GM19240 (cell line): ENCODE results near the gene HIF3A.
"Not testable (repeated sequence)": the region's sequence is repeated elsewhere in the genome, so short reads cannot be mapped to it uniquely, and the experiment has no call there.

Experiments
- DNase-seq: peaks from one replicate; pipeline ENCODE4 v3.0.0; 2011; ENCODE audit warnings: low spot score; ENCODE audit not compliant: insufficient read length

The HIF3A gene

DNA sequence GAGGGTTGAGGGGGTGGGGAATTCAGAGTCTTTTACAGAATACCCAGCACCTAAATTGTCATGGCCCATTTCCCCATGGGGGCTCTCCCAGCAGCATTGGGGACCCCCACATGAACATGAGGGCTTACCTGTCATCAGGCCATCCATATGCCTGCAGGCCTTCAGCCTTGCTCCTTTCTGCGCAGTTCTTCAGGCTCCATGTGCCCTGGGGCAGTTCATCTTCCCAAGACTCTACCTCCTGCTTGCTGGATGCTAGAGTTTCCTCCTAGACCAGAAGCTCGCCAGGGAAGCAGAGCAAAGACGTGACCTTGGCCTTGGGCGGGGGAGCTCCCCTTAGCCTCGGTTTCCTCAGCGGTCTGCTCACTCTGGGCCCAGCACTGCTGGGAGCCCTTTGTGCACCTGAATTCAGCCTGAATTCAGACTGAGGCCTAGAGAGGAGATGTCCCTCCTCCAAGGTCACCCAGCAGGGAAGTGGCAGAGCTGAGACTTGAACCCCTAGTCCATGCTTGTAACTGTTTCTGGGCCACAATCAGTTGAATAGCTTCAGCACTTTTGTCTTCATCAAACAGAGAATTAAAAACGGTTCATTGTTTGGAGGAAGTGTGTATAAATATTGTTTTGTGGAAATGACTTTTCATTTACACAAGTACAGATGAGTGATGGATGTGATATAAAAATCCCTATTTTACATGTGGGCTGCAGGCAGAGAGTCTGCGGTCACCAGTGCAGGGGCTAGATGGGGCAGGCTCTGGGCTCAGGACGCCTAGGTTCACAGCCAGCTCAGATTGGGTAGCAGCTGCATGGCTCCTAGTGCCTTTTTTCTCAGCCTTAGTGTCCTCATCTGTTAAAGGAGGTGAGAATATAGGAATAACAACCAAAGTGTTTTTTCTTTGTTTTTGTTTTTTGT lies 59.6 kb downstream of the HIF3A start:
- no peak for DNase-seq

DNA sequence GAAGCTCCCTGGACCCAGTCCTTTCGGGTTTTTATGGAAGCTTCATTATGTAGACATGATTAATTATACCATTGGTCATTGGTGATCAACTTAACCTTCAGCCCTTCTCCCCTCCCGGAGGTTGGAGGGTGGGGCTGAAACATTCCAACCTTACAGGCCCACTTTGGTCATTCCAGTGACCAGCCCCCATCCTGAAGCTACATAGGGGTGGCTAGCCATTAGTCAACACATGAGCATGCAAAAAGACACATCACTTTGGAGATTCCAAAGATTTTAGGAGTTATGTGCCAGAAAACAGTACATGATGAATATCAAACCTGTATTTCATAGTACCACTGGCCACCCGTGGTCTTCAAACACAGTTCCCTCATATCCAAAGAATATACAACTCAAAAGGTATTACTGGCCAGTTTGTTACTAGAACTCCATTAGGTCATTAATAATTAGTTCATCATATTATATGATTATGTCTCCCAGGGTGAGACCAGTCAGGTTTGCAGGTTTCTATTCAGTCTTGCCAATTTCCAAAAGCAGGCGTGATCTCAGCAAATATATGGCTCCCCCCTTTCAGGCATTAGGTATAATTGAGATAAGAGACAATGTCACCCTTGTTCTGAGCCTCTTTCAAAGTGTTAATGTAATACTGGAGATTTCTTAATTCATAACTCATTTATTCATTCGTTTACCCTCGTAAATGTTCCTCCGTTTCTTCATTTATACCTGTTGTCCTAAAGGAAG lies 61.2 kb downstream of the HIF3A start:
- DNase-seq = no peak

DNA sequence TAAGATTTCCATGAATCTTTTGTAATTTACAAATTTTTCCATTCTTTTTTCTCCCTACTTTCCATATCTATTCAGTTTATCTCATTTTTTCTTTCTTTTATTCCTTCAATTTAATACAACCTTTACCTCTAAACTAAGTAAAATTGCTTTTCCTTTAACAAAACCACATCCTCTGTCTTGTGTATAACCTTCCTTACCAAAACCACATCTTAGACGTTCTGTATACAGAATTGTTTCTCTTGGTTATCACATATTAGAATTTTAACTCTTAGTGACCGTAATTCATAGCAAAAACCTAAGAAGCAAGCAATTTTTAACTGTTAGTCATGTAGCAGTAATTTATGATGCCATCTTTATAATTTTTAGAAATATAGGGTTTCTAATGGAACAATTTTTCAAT lies 65.1 kb downstream of the HIF3A start:
- no peak for DNase-seq

DNA sequence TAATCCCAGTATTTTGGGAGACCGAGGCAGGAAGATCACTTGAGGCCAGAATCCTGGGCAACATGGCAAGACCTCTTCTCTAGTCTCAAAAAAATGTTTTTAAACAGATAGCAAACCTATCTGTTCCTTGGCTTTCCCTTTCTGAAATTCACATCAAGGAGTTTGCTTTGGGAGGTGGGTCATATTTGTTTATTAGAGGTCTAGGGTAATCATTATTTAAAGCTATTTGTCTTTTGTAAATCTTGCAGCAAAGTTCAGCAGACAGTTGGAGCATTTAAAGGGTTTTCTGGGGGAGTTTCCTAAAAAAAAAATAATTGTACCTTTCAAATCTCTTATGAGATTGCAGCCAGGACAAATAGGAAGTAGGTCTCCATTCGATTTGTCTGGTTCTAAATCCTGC lies 67.5 kb downstream of the HIF3A start:
- DNase-seq = no peak

DNA sequence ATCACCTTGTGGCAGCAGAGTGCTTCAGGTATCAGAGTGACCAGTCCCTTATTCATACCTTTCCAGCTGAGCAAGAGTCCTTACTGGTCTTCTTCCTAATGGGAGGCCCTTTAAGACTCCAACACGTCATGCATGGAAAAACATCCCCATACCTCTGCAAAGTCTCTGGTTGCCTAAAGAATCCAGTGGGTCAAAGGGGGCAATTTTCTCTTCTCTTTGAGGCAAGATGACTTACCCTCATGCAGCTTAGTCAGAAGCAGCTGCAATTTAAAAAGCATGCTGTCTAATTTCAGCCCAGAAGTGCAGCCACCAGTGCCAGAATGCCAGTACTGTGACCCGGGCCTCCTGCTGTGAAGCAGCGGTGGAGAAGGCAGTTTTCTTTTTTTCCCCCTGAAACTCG lies 68.7 kb downstream of the HIF3A start:
- no peak for DNase-seq

DNA sequence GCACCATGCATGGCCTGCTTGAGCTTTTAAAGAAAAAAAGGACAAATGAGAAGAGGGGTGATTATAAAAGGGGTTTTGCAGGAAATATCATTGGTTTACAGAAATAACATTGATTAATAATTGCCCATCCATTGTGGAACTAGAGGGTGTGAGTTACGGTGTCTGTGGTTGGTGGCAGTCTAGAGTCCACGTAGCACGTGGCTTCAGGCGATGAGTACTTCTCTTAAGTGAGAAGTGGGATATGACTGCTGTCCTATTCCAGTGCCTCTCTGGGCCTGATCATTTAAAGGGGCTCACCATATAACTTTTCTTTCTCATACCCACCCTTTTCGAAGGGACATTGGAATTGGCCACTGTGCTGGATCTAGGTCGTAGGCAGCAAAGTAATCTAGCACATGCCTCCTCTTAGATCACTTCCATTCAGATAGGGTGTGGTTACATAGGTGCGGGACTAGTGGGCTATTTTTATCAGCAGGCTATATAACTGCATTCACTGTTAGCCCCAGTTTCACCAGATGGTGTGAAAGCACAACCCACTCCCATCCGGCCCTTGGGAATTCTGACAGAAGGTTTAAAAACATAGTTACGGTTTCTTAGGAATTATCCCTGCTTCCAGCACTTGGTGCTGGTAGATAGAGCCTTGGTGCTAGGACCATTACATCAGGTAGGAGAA lies 69.9 kb downstream of the HIF3A start:
- DNase-seq = no peak

DNA sequence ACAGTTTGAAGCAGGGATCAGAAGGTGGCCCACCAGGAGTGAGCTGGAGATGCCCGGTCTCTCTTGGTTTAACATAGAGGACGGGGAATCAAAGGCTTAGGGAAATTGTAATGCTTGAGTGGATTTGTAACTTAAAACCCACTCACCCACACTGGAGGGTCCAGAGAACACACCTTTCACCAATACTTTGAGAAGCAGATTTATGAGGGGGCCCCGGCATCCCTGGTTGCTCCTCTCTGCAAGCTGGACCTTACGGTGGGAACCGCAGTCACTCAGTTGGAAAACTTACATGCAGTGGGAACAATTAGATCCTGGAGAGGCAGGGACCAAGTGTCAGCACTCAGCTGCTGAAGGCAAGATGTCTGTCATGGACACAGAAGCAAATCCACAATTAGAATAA lies 70.6 kb downstream of the HIF3A start:
- no peak for DNase-seq

DNA sequence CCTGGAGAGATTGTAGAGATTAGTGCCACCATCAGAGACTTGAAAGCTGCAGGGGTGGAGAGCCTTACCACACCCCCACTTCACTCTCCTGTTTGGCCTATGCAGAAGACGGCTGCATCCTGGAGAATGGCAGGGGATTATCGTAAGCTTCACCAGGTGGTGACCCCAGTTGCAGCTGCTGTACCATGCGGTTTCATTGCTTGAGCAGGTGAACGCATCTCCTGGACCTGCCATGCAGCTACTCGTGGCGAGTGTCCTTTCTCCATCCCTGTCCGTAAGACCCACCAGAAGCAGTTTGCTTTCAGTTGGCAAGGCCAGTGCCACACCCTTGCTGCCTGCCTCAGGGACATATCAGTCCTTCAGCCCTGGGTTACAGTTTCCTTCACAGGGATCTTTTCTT lies 71.3 kb downstream of the HIF3A start:
- DNase-seq = no peak

DNA sequence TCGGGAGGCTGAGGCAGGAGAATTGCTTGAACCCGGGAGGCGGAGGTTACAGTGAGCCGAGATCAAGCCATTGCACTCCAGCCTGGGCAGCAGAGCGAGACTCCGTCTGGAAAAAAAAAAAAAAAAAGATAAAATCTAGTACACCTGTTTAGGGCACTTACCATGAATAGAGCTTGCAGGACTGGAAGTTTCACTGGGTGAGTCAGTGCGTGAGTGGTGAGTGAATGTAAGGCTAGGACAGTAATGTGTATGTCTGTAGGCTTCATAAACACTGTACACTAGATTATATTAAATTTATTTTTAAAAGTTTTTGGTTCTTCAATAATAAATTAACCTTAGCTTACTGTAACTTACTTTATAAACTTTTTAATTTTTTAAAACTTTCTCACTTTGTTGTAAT lies 73.0 kb downstream of the HIF3A start:
- DNase-seq = no peak

DNA sequence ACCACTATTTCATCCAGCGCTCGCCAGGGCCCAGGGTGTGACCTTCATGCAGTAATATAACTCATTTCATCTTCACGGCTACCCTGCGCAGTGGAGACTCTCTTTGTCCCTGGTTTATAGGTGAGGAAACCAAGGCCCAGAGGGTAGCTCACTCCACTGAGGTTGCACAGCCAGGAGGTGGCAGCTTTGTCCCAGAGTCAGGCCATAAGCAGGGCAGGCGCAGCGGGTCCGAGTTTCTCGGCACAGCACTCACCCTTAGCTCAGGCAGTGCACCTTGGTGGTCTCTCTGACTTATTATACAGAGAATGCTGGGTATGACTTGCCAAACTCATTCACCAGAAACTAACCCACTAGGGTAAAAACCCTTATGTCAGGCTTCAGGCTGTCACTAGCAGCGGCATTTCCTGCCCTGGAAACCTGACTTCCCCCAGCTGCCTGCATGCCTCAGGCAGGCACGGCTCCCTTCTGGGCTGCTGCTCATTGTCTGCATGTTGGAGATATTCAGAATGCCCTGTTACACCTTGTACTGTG lies 74.6 kb downstream of the HIF3A start:
- no peak for DNase-seq

DNA sequence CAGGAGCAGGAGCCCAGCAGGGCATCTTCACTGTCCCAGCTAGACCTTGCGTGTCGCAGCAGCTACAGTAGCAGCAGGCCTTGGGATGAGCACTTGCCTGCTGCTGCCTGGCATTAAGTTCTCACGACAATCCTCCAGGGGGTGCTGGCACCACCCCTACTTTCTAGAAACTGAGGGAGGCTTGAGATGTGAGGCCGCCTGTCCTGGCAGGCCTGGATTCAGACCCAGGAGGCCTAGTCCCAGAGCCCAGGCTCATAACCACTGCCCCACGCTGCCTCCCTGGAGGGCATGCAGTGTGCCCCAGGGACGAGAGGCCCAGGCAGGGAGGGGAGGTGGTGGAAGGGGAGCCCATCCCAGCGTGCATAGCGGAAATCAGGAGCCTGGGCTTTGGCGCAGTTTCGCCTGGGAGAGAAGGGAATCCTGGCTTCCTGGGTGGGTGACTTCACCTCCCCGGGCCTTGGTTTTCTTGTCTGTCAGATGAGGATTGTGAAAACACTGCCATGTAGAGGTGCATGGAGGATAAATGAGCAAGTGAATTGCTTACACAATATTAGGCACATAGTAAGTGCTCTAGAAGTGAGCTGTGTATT lies 76.2 kb downstream of the HIF3A start:
- DNase-seq = no peak

DNA sequence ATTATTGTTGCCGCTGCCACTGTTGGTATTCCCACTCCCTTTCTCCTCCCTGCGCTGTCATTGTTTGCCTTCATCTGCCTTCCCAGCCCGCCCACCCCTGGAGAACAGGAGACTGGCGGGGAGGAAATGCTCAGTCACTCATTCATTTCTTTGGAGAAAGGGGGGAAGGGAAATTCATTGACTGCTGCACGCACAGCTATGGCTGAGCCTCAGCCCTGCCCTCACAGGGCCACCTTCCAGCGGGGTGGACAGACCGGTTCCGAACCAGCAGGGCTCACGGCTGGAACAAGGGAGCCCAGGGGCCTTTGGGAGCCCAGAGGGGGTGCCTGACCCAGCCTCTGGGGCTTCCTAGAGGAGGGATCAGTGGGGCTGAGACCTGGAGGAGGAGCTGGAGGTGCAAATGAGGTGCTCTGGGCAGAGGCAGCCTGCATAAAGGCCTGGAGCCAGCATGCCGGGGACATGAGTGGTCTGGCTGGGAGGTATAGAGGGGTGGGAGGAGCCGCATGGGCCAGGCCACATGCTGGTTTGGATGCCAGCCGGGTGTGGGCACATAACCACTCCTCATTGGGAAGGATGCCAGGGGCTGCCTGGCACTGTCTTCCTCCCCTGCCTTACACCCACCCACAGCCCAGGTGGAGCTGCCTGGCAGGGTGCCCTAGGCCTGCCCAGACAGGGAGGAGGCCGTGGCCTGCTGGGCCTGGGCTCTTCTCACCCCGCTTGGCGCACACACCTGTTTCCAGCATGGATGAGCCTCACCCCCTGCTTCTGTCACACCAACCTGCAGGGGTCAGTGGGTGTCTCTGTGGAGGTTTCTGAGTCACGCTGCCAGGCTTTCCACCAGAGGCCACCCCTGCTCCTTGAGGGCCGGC lies 76.9 kb downstream of the HIF3A start:
- no peak for DNase-seq

DNA sequence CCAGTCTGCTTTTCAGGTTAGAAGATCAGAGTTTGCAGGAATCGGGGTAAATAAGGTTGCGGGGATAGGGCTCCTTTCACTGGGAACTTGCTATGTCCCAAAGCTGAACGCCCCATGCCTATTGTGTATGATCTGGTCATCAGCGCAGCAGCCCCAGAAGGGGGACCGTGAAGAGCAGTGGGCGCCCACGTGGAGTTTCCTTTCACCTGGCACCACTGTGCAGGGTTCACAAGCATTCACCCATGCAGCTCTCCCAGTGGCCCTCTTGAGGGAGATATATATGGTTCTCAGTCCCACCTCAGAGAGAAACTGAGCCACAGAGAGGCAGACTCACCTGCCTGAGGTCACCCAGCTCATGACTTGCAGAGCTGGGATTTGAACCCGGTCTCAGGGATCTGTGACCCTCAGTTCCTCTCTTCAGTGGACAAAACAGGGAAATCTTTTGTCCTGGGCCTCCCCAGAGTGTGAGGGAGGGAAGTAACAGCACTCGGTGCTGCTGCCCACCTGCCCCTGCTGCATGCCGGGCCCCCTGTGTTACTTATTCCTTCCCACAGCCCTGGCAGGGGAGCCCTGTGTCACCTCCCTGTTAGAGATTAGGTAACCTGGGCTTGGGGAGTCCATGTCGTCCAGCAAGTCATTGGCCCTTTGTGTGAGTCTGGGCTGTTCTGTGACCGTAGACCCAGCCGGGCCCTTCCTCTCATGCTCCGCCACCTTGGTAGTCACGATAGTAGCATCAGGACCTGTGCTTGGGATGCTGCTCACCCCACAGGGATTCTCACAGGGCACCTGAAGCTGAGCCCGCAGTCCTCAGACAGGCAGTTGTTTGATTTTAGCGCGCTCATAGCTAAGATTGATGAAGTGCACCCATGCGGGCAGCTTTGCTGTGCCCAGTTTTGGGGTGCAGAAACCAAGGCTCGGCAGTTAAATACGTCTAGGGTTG lies 78.0 kb downstream of the HIF3A start:
- no peak for DNase-seq

DNA sequence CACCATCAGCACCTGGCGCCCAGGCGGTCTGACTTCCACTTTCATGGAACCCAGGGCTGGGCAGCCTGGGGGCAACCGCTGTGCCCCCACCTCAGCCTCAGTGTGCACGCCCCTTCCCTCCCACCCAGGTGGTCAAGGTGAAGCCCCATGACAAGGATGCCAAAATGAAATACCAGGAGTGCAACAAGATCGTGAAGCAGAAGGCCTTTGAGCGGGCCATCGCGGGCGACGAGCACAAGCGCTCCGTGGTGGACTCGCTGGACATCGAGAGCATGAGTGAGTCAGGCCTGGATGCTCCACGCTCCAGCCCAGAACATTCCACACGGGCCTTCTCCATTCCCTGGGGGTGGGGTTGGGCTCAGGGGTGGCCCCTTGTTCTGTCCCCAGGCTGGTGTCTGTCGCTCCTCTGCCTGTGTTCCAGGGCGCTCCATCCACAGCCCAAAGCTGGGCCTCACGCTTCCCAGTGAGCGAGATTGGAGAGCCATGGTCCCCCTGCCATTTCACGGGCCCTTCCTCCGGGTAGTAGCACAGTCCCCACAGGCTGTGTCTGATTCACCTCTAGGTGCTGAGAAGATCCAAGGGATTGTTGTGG lies 78.7 kb downstream of the HIF3A start:
- DNase-seq = not testable (repeated sequence)

DNA sequence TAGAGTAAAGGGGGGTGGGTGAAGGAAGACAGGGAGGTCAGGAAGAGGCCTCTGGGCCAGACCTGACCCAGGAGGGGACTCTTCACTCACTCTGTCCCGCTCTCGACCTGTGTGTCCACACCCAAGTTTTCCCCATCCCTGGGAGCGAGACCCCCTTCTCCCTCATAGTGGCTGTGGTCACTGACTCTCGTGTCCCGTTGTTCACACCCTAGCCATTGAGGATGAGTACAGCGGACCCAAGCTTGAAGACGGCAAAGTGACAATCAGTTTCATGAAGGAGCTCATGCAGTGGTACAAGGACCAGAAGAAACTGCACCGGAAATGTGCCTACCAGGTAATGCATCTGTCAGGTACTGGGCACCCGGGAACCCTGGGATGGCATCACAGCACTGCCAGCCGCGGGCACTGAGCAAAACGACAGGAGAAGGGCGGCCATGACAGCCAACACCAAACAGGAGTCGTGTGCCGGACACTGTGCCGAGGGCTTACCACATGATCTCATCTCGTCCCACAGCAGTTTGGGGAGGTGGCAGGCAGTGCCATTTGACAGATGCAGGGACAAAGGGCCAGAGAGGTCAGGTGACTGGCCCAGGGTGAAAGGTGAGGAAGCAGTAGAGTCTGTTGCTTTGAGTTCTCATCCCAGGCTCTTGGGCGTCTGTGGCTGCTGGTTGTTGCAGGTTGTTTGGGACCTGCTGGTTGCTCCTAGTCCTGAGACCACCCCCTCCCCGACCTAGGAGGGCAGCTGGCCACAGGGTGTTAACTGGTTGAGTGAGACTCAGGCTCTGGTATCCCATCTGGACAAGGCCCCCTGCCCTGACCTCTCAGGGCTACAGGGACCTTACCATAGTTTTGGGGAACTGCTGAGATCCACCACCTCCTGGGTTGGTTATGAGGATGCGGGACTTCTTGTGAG lies 79.7 kb downstream of the HIF3A start:
- DNase-seq = no peak

DNA sequence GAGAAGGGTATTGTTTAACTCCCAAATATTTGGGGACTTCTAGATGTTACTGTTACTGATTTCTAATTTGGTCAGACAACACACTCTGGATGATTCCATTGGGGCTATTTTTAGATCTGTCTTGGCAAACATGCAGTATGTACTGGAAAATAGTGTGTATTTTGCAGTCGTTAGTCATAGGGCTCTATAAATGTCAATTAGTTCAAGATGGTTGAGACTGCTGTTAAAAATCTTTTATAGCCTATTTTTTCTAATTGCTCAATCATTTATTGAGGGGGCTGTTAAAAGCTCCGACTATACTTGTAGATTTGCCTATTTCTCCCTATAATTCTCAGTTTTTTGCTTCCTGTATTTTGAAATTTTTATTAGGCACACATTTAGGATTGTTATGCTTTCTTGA lies 81.4 kb downstream of the HIF3A start:
- no peak for DNase-seq

DNA sequence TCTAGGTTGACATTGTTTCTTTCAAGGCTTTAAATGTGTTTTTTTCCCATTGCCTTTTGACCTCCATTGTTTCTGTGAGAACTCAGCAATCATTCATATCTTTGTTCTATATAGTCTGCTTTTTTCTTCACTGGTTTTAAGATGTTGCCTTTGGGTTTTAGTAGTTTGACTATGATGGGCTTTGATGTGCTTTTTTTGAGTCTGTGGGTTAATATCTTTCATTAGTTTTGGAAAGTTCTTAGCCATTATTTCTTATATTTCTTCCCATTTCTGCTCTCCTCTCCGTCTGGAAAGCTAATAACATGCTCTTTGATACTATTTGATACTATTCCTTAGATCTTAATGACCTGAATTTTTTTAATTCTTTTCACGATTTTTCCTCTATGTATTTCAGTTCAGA lies 83.8 kb downstream of the HIF3A start:
- DNase-seq = no peak

DNA sequence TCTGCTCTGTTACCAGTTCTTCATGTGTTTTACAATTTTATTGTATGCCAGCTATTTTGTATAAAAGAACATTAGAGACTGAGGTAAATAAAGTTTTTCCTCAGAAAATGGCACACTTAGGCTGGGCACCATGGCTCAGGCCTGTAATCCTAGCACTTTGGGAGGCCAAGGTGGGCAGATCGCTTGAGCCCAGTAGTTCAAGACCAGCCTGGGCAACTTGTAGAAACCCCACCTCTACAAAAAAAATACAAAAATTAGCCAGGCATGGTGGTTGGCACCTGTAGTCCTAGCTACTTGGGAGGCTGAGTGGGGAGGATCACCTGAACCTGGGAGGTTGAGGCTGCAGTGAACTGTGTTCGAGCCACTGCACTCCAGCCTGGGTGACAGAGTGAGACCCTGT lies 84.5 kb downstream of the HIF3A start:
- no peak for DNase-seq
